Muscle layer of colon (tissue), 2 donors: Measurements from ENCODE around the gene MACROD2.
"Not testable (repeated sequence)": the region's sequence is repeated elsewhere in the genome, so short reads cannot be mapped to it uniquely, and the experiment has no call there.

Experiments used
- H3K27ac ChIP-seq: one replicate; pipeline ENCODE4 v1.7.0; 2013; ENCODE audit warnings: low read depth, mild to moderate bottlenecking, low read length, moderate library complexity
- H3K27me3 ChIP-seq, 2 donors: one replicate each; pipeline ENCODE4 v1.7.0; 2013; ENCODE audit warnings: low read length in 2 of 2, mild to moderate bottlenecking in 2 of 2; ENCODE audit not compliant: insufficient read depth in 2 of 2, control insufficient read depth in 1 of 2
- H3K36me3 ChIP-seq: one replicate; pipeline ENCODE4 v1.7.0; 2013; ENCODE audit warnings: mild to moderate bottlenecking, low read length; ENCODE audit not compliant: insufficient read depth
- H3K4me1 ChIP-seq: one replicate; pipeline ENCODE4 v1.7.0; 2013; ENCODE audit warnings: mild to moderate bottlenecking, low read length; ENCODE audit not compliant: insufficient read depth
- H3K4me3 ChIP-seq, 2 donors: one replicate each; pipeline ENCODE4 v1.7.0; 2013; ENCODE audit warnings: low read length in 2 of 2, low read depth in 1 of 2, mild to moderate bottlenecking in 1 of 2, moderate library complexity in 1 of 2
- H3K9ac ChIP-seq: one replicate; pipeline ENCODE4 v1.7.0; 2013; ENCODE audit warnings: low read length
- H3K9me3 ChIP-seq: one replicate; pipeline ENCODE4 v1.7.0; 2013; ENCODE audit warnings: mild to moderate bottlenecking, low read length
- donor health status: abdominal sarcoma.
- donor health status: Adenocarcinoma of cecum.

Gene MACROD2

GRCh38 chr20:15187612-15188011 is 1192.3 kb downstream of the MACROD2 start:
- Histone ChIP-seq H3K36me3 (no peaks in the 10 kb centered on the region), H3K4me1 (no peaks in the 10 kb centered on the region), H3K27ac (no peak overlapping the region), H3K4me3 (no peak overlapping the region), H3K9me3 (no peaks in the 10 kb centered on the region), H3K27me3 (no peaks in the 10 kb centered on the region), H3K9ac (no peak overlapping the region)

GRCh38 chr20:15188415-15188814 is 1193.1 kb downstream of the MACROD2 start:
- Histone ChIP-seq H3K9me3 (no peaks in the 10 kb centered on the region), H3K27ac (no peak overlapping the region), H3K4me3 (no peak overlapping the region), H3K36me3 (no peaks in the 10 kb centered on the region), H3K27me3 (no peaks in the 10 kb centered on the region), H3K9ac (no peak overlapping the region), H3K4me1 (no peaks in the 10 kb centered on the region)

GRCh38 chr20:15191082-15191723 is 1195.9 kb downstream of the MACROD2 start:
- H3K9ac ChIP-seq = no peak overlapping the region
- H3K4me3 ChIP-seq = no peak overlapping the region
- H3K27ac ChIP-seq = no peak overlapping the region
- no peaks in the 10 kb centered on the region for H3K36me3 ChIP-seq
- no peaks in the 10 kb centered on the region for H3K4me1 ChIP-seq
- H3K27me3 ChIP-seq = no peaks in the 10 kb centered on the region
- no peaks in the 10 kb centered on the region for H3K9me3 ChIP-seq

GRCh38 chr20:15195378-15195777 is 1200.1 kb downstream of the MACROD2 start:
- Histone ChIP-seq H3K9ac (no peak overlapping the region), H3K4me1 (no peaks in the 10 kb centered on the region), H3K27ac (no peak overlapping the region), H3K9me3 (no peaks in the 10 kb centered on the region), H3K36me3 (no peaks in the 10 kb centered on the region), H3K27me3 (no peaks in the 10 kb centered on the region), H3K4me3 (no peak overlapping the region)

- Histone ChIP-seq H3K36me3 (no peaks in the 10 kb centered on the region), H3K4me3 (no peak overlapping the region), H3K9me3 (no peaks in the 10 kb centered on the region), H3K4me1 (no peaks in the 10 kb centered on the region), H3K27me3 (no peaks in the 10 kb centered on the region), H3K9ac (no peak overlapping the region), H3K27ac (no peak overlapping the region)
Measured at GRCh38 chr20:15196547-15197255, 1201.4 kb downstream of the MACROD2 start.

GRCh38 chr20:15198017-15198416 is 1202.7 kb downstream of the MACROD2 start:
- H3K27ac ChIP-seq, H3K4me1 ChIP-seq, H3K36me3 ChIP-seq, H3K27me3 ChIP-seq, H3K9me3 ChIP-seq, H3K4me3 ChIP-seq, H3K9ac ChIP-seq: not testable (repeated sequence)

GRCh38 chr20:15199698-15200097 is 1204.4 kb downstream of the MACROD2 start:
- Histone ChIP-seq H3K36me3 (no peaks in the 10 kb centered on the region), H3K27me3 (no peaks in the 10 kb centered on the region), H3K4me3 (no peak overlapping the region)

GRCh38 chr20:15200147-15200565 is 1204.8 kb downstream of the MACROD2 start:
- H3K9me3 ChIP-seq = no peaks in the 10 kb centered on the region
- H3K4me3 ChIP-seq = no peak overlapping the region
- no peak overlapping the region for H3K27ac ChIP-seq
- H3K9ac ChIP-seq = no peak overlapping the region
- H3K4me1 ChIP-seq = no peaks in the 10 kb centered on the region
- H3K36me3 ChIP-seq = no peaks in the 10 kb centered on the region
- no peaks in the 10 kb centered on the region for H3K27me3 ChIP-seq

More at GRCh38 chr20:15199698-15200097, 1204.4 kb downstream of the MACROD2 start:
- Histone ChIP-seq H3K4me1 (no peaks in the 10 kb centered on the region), H3K27ac (no peak overlapping the region), H3K9me3 (no peaks in the 10 kb centered on the region), H3K9ac (no peak overlapping the region)

- Histone ChIP-seq H3K9ac (no peak overlapping the region), H3K27me3 (no peaks in the 10 kb centered on the region), H3K4me1 (no peaks in the 10 kb centered on the region), H3K36me3 (no peaks in the 10 kb centered on the region), H3K9me3 (no peaks in the 10 kb centered on the region), H3K27ac (no peak overlapping the region), H3K4me3 (no peak overlapping the region)
Measured at GRCh38 chr20:15201602-15202001, 1206.3 kb downstream of the MACROD2 start.

- H3K4me1 ChIP-seq = no peaks in the 10 kb centered on the region
- no peaks in the 10 kb centered on the region for H3K36me3 ChIP-seq
- H3K27me3 ChIP-seq = no peaks in the 10 kb centered on the region
- H3K4me3 ChIP-seq = no peak overlapping the region
- H3K9ac ChIP-seq = no peak overlapping the region
- no peak overlapping the region for H3K27ac ChIP-seq
- H3K9me3 ChIP-seq = no peaks in the 10 kb centered on the region
Measured at GRCh38 chr20:15204234-15204633, 1208.9 kb downstream of the MACROD2 start.

GRCh38 chr20:15205028-15205427 is 1209.7 kb downstream of the MACROD2 start:
- Histone ChIP-seq H3K9me3 (no peaks in the 10 kb centered on the region), H3K27ac (no peak overlapping the region), H3K4me1 (no peaks in the 10 kb centered on the region), H3K36me3 (no peaks in the 10 kb centered on the region), H3K27me3 (no peaks in the 10 kb centered on the region), H3K9ac (no peak overlapping the region), H3K4me3 (no peak overlapping the region)

- H3K9ac ChIP-seq = no peak overlapping the region
- no peaks in the 10 kb centered on the region for H3K27me3 ChIP-seq
- no peaks in the 10 kb centered on the region for H3K36me3 ChIP-seq
- no peaks in the 10 kb centered on the region for H3K4me1 ChIP-seq
- H3K4me3 ChIP-seq = no peak overlapping the region
- H3K27ac ChIP-seq = no peak overlapping the region
- H3K9me3 ChIP-seq = no peaks in the 10 kb centered on the region
Measured at GRCh38 chr20:15205719-15206118, 1210.4 kb downstream of the MACROD2 start.
